HepG2 (cell line): ENCODE data around the gene MUC13. TPM values are rescaled to one million over a fixed set of nuclear protein-coding genes. Genes with fewer than 3 reads are reported as not detected.

Experiments used
- ATAC-seq: fragments of 200-7000 bp; cut with Tn5 transposase; 3 replicates; pipeline ENCODE4 v1.9.1; 2020; ENCODE audit warnings: mild to moderate bottlenecking, moderate library complexity
- BruUV-seq: library from RNA; stranded (reverse); fragments of 400-500 nt; replicated peaks from 2 replicates; lab custom pipeline; 2021; lab: Mats Ljungman, UMichigan
- CTCF ChIA-PET: fragments of 300-600 bp; formaldehyde crosslinking; extraction: SDS; loops from one replicate; lab custom pipeline; 2021; ENCODE audit warnings: low total read pairs, inconsistent platforms, low intra/inter-chr PET ratio; lab: Yijun Ruan, JAX
- POLR2A ChIA-PET: fragments of 350-600 bp; sonication (Branson Sonifier 250); formaldehyde crosslinking; loops from one replicate; lab custom pipeline; 2020; ENCODE audit warnings: antibody characterized with exemption, inconsistent platforms; lab: Yijun Ruan, JAX
- DNase-seq: peaks from one replicate; pipeline ENCODE4 v3.0.0-alpha.2; 2015; ENCODE audit warnings: low spot score
- FAIRE-seq: peaks from 3 replicates; lab custom pipeline; 2011; peaks lifted over from hg19 to GRCh38; lab: Jason Lieb, UNC
- H2AFZ ChIP-seq: one replicate; pipeline ENCODE4 v1.6.1; 2011; ENCODE audit warnings: low read length, inconsistent platforms
- H3K27ac ChIP-seq: fragments of 300-600 bp; 3 replicates; pipeline ENCODE4 v1.8.0; 2011; ENCODE audit warnings: mixed run types, mild to moderate bottlenecking, mixed read lengths, low read length, inconsistent platforms; ENCODE audit not compliant: insufficient read depth; ENCODE audit errors: extremely low read length
- H3K27me3 ChIP-seq, 2 experiments: fragments of 200-600 bp in 1 of 2; 2 replicates in 1 of 2; 3 replicates in 1 of 2; pipeline versions ENCODE4 v1.6.0 to v1.8.0; 2011; ENCODE audit warnings: low read length in 2 of 2, mild to moderate bottlenecking in 2 of 2, moderate library complexity in 2 of 2, inconsistent platforms in 1 of 2; ENCODE audit not compliant: insufficient read depth in 2 of 2, control insufficient read depth in 1 of 2
- H3K36me3 ChIP-seq, 2 experiments: fragments of 200-600 bp in 1 of 2; replicated peaks in 1 of 2; 2 replicates in 1 of 2; 3 replicates in 1 of 2; pipeline versions ENCODE4 v1.5.1 to v1.8.0; 2011; ENCODE audit warnings: low read length in 2 of 2, inconsistent platforms in 1 of 2; ENCODE audit not compliant: insufficient read depth in 2 of 2, control insufficient read depth in 1 of 2
- H3K4me1 ChIP-seq: 2 replicates; pipeline ENCODE4 v1.5.1; 2012; ENCODE audit warnings: low read length, inconsistent platforms; ENCODE audit not compliant: insufficient read depth
- H3K4me2 ChIP-seq: 2 replicates; pipeline ENCODE4 v1.6.0; 2011; ENCODE audit warnings: low read depth, low read length, inconsistent platforms
- H3K4me3 ChIP-seq, 3 experiments: fragments of 200-600 bp in 1 of 3; sonication (generic), shearing (Covaris generic) in 1 of 3; replicated peaks in 1 of 3; 2 replicates each; pipeline ENCODE4 v1.5.1; 2011 to 2016; ENCODE audit warnings: low read length in 3 of 3, inconsistent platforms in 2 of 3, low read depth in 2 of 3, mild to moderate bottlenecking in 2 of 3, control low read depth in 1 of 3, mixed read lengths in 1 of 3; ENCODE audit not compliant: insufficient read depth in 1 of 3
- H3K79me2 ChIP-seq: one replicate; pipeline ENCODE4 v1.6.1; 2011; ENCODE audit warnings: low read length, inconsistent platforms; ENCODE audit not compliant: insufficient read depth
- H3K9ac ChIP-seq: 2 replicates; pipeline ENCODE4 v1.6.0; 2011; ENCODE audit warnings: mild to moderate bottlenecking, low read depth, low read length, inconsistent platforms; ENCODE audit not compliant: insufficient read depth
- H3K9me3 ChIP-seq: 2 replicates; pipeline ENCODE4 v1.5.1; 2012; ENCODE audit warnings: mild to moderate bottlenecking, low read length
- H4K20me1 ChIP-seq: 2 replicates; pipeline ENCODE4 v1.6.0; 2011; ENCODE audit warnings: inconsistent platforms, mild to moderate bottlenecking, low read length, moderate library complexity; ENCODE audit not compliant: insufficient read depth
- ATF1 ChIP-seq: IDR thresholded peaks from 2 replicates; pipeline ENCODE4 v1.6.1; 2016; ENCODE audit warnings: mild to moderate bottlenecking, control low read depth
- BORCS8-MEF2B ChIP-seq: sonication (generic); formaldehyde crosslinking; IDR thresholded peaks from 2 replicates; pipeline ENCODE4 v1.8.0; 2022; ENCODE audit warnings: mild to moderate bottlenecking, missing genetic modification reagents
- MIER2 ChIP-seq: IDR thresholded peaks from 2 replicates; pipeline ENCODE4 v1.6.1; 2016; ENCODE audit warnings: missing biosample characterization, missing genetic modification reagents
- MXD4 ChIP-seq: IDR thresholded peaks from 2 replicates; pipeline ENCODE4 v1.6.1; 2016; ENCODE audit warnings: mild to moderate bottlenecking, missing biosample characterization, missing genetic modification reagents
- SALL2 ChIP-seq: sonication (generic); formaldehyde crosslinking; IDR thresholded peaks from 2 replicates; pipeline ENCODE4 v1.8.1; 2023; ENCODE audit warnings: mild to moderate bottlenecking, missing genetic modification reagents, inconsistent platforms
- SOX13 ChIP-seq, 3 experiments: fragments of 450-650 bp in 1 of 3; sonication (generic) in 1 of 3; formaldehyde crosslinking in 1 of 3; IDR thresholded peaks in 2 of 3; conservative IDR thresholded peaks in 1 of 3; 2 replicates each; pipeline versions ENCODE4 v1.5.0 to v1.6.1; 2016 to 2020; ENCODE audit warnings: antibody characterized with exemption in 1 of 3, mild to moderate bottlenecking in 1 of 3, missing compliant biosample characterization in 1 of 3, missing genetic modification reagents in 1 of 3, moderate library complexity in 1 of 3
- TEAD3 ChIP-seq: optimal IDR thresholded peaks from 2 replicates; pipeline ENCODE3; 2016; ENCODE audit warnings: borderline replicate concordance
- ZBTB20 ChIP-seq: sonication (generic); formaldehyde crosslinking; IDR thresholded peaks from 2 replicates; pipeline ENCODE4 v1.8.1; 2023; ENCODE audit warnings: missing genetic modification reagents, low read depth, mild to moderate bottlenecking, borderline replicate concordance
- ZNF3 ChIP-seq: IDR thresholded peaks from 2 replicates; pipeline ENCODE4 v1.7.0; 2017; ENCODE audit warnings: inconsistent platforms
- ZNF350 ChIP-seq: sonication (generic); formaldehyde crosslinking; IDR thresholded peaks from 2 replicates; pipeline ENCODE4 v1.4.0; 2020; ENCODE audit warnings: mild to moderate bottlenecking, low read depth, missing genetic modification reagents, borderline replicate concordance
- ZNF747 ChIP-seq: sonication (generic); formaldehyde crosslinking; IDR thresholded peaks from 2 replicates; pipeline ENCODE4 v1.8.1; 2023; ENCODE audit warnings: missing genetic modification reagents, mild to moderate bottlenecking, borderline replicate concordance
- ZNF878 ChIP-seq: sonication (generic); formaldehyde crosslinking; IDR thresholded peaks from 2 replicates; pipeline ENCODE4 v1.8.1; 2023; ENCODE audit warnings: mild to moderate bottlenecking, missing genetic modification reagents, moderate library complexity
- WGBS: methylation state at CpG from one replicate; pipeline ENCODE4 v1.1.6; 2017; ENCODE audit warnings: low lambda C conversion rate; 5-methylcytosine and 5-hydroxymethylcytosine counted together
- in situ Hi-C: cut with HindIII; loops from 2 replicates; pipeline ENCODE4 v1.10.0; 2017; ENCODE audit warnings: low pct_unique_long_range_greater_than_20kb; ENCODE audit not compliant: extremely low pct_ligation_motif_present
- intact Hi-C: fragments of 100-400 bp; cut with micrococcal nuclease; formaldehyde crosslinking; loops from one replicate; pipeline ENCODE4 v1.10.0; 2022; ENCODE audit not compliant: unreplicated experiment
- polyA plus RNA-seq, 8 experiments: library from polyadenylated mRNA; depleted of rRNA in 3 of 8; stranded (reverse) in 7 of 8; unstranded in 1 of 8; fragments of >200 nt; fragmentation: Illumina TruSeq in 4 of 8; extraction: Trizol in 4 of 8; gene quantifications; 2 replicates each; pipeline versions ENCODE4 v1.2.1 to v1.2.3, GENCODE V29; 2011 to 2016; ENCODE audit warnings: low read depth in 4 of 8, missing spikeins in 1 of 8, mixed read lengths in 1 of 8; ENCODE audit not compliant: insufficient read depth in 1 of 8
- total RNA-seq, 5 experiments: library from RNA; depleted of rRNA; stranded (reverse); fragments of >200 nt; fragmentation: Illumina TruSeq; extraction: Trizol; gene quantifications; 2 replicates each; pipeline ENCODE4 v1.2.3, GENCODE V29; 2016; ENCODE audit warnings: low read depth in 1 of 5
- TF ChIP-seq, protein P1 (sequence below): sonication (generic); formaldehyde crosslinking; IDR thresholded peaks from 2 replicates; pipeline ENCODE4 v1.8.0; 2022; ENCODE audit warnings: mild to moderate bottlenecking, missing genetic modification reagents, moderate library complexity
- TF ChIP-seq, protein P2 (sequence below): sonication (generic); formaldehyde crosslinking; IDR thresholded peaks from 2 replicates; pipeline ENCODE4 v1.5.0; 2020; ENCODE audit warnings: mild to moderate bottlenecking, missing genetic modification reagents

Gene MUC13
- total and polyA plus RNA-seq, 2 of the 13 experiments (the other 11 are each of a cell fraction or from before 2014, with no cell fraction given), result 0.04 to 1.2 TPM

DNA sequence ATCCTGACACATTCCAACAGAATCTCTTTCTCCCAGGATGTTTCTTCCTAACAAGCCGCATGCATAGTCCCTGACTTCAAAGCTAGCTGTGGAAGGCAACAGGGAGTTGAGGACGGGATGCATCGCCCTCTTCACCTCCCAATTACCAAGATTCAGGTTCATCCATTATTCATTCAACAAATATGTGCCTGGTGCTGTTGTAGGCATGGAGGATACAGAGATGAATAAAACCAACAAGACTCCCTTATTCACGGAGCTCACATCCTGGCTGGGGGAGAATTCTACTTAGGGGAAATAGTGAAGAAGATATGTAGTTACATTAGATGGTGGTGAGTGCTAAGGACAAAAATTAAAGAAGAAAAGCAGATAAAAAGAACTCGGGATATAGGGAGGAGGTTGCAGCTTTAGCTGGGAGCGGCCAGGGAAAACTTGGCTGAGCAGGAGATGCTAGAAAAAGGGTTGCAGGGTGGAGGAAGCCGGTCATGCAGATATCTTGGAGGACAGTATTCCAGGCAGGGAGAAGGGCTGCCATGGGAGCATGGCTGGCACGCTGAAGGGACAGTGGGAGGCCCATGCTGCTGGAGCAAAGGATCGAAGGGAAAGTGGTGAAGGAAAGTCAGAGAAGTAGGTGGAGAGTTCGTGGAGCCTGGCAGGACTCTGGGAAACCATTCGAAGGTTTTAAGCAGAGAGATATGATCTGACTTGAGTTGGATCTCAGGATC lies 52.4 kb downstream of the MUC13 start:
- Histone ChIP-seq H3K4me1 (peaks cover 88% of the 10 kb centered on the region), H4K20me1 (no peaks in the 10 kb centered on the region; the same call in 1 of the 2 replicates), H3K4me2 (no peak overlapping the region; the same call in 1 of the 2 replicates), H3K9me3 (no peaks in the 10 kb centered on the region), H3K36me3 (peaks cover 5% of the 10 kb centered on the region in 2 experiments; a peak in 3 of 5 replicates), H2AFZ (no peak overlapping the region), H3K27ac (peak overlapping the region; percentile 5), H3K27me3 (no peaks in the 10 kb centered on the region), H3K79me2 (peaks cover 73% of the 10 kb centered on the region)
- intact Hi-C loops, result no loop called here
- CTCF ChIA-PET, result no interaction called here
- no TSS peak for BruUV-seq
- ATAC-seq (no peak), FAIRE-seq (no peak), DNase-seq (no peak)
- WGBS, result 94% methylated on average over 11 of the region's 11 CpGs
- TF ChIP-seq BORCS8-MEF2B (no peak), ZNF3 (CRISPR knock-in tag) (peak; percentile 91)
- TF ChIP-seq, all 625 proteins: peak for 1
- POLR2A ChIA-PET, result interaction anchor here (1.6 kb wide), 1 partner anchor 47 kb away, joined by 3 read pairs; no protein-coding TSS in a partner anchor
- in situ Hi-C loops, result no loop called here
- Histone ChIP-seq H3K9ac (no peak overlapping the region), H3K4me3 (no peak overlapping the region)

DNA sequence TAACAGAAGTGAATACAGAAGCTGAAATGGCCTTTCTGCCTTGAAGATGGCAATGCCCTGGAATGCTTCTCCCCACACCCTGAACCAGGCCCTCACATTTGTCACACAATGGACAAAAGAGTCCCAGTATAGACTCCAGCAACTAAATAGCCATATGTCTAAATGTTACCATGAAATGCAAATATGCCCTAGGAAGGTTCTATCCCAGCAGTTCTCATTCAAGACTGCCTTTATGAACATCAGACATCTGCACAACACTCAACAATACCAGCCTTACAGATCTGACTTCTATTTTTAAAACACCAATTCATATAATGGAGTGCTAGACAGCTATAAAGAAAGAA lies 55.2 kb downstream of the MUC13 start:
- FAIRE-seq, result no peak
- Histone ChIP-seq H4K20me1 (no peaks in the 10 kb centered on the region; the same call in 1 of the 2 replicates), H3K9ac (peak overlapping the region; percentile 33), H3K27ac (peak overlapping the region; percentile 64), H3K4me2 (peak overlapping the region; percentile 55), H3K27me3 (no peaks in the 10 kb centered on the region), H3K36me3 (peaks cover 3 to 5% of the 10 kb centered on the region in 2 experiments; a peak in 3 of 5 replicates), H2AFZ (no peak overlapping the region), H3K4me3 (peak overlapping the region in 1 of 3 experiments; percentile 9; a peak in 2 of 6 replicates), H3K4me1 (peaks cover 100% of the 10 kb centered on the region), H3K9me3 (no peaks in the 10 kb centered on the region), H3K79me2 (peaks cover 83% of the 10 kb centered on the region)
- POLR2A ChIA-PET, result interaction anchor here (1.0 to 3.8 kb wide), 5 partner anchors 8 to 64 kb away, joined by 4 to 19 read pairs (median 7); partner anchors contain the start of gene ITGB5
- ATAC-seq, result peak; percentile 57
- CTCF ChIA-PET, result no interaction called here
- no TSS peak for BruUV-seq
- intact Hi-C loops (no loop called here), in situ Hi-C loops (loop anchor here (5.0 kb wide), 1 partner anchor 42 kb away; no protein-coding TSS in a partner anchor)
- no peak for DNase-seq
- TF ChIP-seq ZNF878 (CRISPR knock-in tag) (0 out of 2 replicates have a peak, but pooled peaks have one; percentile 4), ATF1 (CRISPR knock-in tag) (peak; percentile 7; the same call in 1 of the 2 replicates), SOX13 (IDR thresholded peaks at IDR 0.05) (no peak), SOX13 (CRISPR knock-in tag; conservative IDR thresholded peaks at IDR 0.05 in 1 of 2, IDR thresholded peaks at IDR 0.05 in 1 of 2) (0 out of 4 replicates have a peak, but pooled peaks of 1 of the 2 experiments have one; percentile 13), TEAD3 (CRISPR knock-in tag) (peak; percentile 23), ZNF350 (CRISPR knock-in tag) (no peak), MIER2 (CRISPR knock-in tag) (no peak), SALL2 (CRISPR knock-in tag) (no peak), ZBTB20 (CRISPR knock-in tag) (no peak), MXD4 (CRISPR knock-in tag) (0 out of 2 replicates have a peak, but pooled peaks have one; percentile 15), ZNF747 (CRISPR knock-in tag) (no peak)
- TF ChIP-seq, protein P1, sequence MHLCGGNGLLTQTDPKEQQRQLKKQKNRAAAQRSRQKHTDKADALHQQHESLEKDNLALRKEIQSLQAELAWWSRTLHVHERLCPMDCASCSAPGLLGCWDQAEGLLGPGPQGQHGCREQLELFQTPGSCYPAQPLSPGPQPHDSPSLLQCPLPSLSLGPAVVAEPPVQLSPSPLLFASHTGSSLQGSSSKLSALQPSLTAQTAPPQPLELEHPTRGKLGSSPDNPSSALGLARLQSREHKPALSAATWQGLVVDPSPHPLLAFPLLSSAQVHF, result no peak
- TF ChIP-seq, protein P2, sequence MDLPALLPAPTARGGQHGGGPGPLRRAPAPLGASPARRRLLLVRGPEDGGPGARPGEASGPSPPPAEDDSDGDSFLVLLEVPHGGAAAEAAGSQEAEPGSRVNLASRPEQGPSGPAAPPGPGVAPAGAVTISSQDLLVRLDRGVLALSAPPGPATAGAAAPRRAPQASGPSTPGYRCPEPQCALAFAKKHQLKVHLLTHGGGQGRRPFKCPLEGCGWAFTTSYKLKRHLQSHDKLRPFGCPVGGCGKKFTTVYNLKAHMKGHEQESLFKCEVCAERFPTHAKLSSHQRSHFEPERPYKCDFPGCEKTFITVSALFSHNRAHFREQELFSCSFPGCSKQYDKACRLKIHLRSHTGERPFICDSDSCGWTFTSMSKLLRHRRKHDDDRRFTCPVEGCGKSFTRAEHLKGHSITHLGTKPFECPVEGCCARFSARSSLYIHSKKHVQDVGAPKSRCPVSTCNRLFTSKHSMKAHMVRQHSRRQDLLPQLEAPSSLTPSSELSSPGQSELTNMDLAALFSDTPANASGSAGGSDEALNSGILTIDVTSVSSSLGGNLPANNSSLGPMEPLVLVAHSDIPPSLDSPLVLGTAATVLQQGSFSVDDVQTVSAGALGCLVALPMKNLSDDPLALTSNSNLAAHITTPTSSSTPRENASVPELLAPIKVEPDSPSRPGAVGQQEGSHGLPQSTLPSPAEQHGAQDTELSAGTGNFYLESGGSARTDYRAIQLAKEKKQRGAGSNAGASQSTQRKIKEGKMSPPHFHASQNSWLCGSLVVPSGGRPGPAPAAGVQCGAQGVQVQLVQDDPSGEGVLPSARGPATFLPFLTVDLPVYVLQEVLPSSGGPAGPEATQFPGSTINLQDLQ (CRISPR knock-in tag), result no peak
